Right lobe of liver (tissue), 4 donors: Measurements from ENCODE around the gene TPGS1.

ENCODE experiments used
- POLR2A ChIP-seq: fragments of 450-650 bp; IDR thresholded peaks from one replicate; pipeline ENCODE4 v1.6.1; 2017; ENCODE audit warnings: antibody characterized with exemption, mild to moderate bottlenecking
- TF ChIP-seq, protein P1 (sequence below), 4 donors: fragments of 200-600 bp in 3 of 4; fragments of 450-650 bp in 1 of 4; IDR thresholded peaks; one replicate each; pipeline versions ENCODE4 v1.5.1 to v1.8.0; 2016 to 2022; ENCODE audit warnings: antibody characterized with exemption in 4 of 4, mild to moderate bottlenecking in 2 of 4
- donor health status: DM: no; HTN: no; CAD: no.
- donor health status: DM: no; HTN: no; CAD: no.
- donor health status: DM: no; HTN: yes; CAD: no.

DNA sequence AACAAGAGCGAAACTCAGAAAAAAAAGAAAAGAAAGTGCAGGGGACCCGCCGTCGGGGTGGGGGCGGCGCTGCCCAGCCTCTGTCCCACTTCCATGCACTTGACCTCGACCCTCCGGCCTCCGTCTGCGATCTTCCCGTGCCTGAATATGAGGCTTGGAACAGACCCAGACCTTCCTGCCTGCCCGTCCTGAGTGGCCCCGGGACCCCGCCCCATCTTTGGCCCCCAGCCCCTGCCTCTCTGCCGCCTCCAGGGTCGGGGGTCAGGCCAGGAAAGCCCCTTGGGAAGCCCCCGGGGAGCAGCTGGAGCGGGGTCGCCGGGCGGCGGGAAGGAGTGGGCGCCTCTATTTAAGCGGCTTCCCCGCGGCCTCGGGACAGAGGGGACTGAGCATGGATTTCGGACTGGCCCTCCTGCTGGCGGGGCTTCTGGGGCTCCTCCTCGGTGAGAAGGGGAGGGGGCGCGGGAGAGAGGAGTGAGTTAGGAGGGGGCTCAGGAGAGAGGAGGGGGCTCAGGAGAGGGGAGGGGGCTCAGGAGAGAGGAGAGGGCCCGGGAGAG is 11.1 kb upstream of the TPGS1 start, which contains the start of gene MADCAM1:
- TF ChIP-seq, protein P1, sequence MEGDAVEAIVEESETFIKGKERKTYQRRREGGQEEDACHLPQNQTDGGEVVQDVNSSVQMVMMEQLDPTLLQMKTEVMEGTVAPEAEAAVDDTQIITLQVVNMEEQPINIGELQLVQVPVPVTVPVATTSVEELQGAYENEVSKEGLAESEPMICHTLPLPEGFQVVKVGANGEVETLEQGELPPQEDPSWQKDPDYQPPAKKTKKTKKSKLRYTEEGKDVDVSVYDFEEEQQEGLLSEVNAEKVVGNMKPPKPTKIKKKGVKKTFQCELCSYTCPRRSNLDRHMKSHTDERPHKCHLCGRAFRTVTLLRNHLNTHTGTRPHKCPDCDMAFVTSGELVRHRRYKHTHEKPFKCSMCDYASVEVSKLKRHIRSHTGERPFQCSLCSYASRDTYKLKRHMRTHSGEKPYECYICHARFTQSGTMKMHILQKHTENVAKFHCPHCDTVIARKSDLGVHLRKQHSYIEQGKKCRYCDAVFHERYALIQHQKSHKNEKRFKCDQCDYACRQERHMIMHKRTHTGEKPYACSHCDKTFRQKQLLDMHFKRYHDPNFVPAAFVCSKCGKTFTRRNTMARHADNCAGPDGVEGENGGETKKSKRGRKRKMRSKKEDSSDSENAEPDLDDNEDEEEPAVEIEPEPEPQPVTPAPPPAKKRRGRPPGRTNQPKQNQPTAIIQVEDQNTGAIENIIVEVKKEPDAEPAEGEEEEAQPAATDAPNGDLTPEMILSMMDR (IDR thresholded peaks at IDR 0.05): no peak
- no peak for TF ChIP-seq POLR2A
